GM12874 (cell line): ENCODE results near the gene MRAS.

ENCODE experiments used
- TF ChIP-seq, protein P1 (sequence below): IDR thresholded peaks from 2 replicates; pipeline ENCODE4 v1.5.1; 2011; ENCODE audit warnings: low read depth, mild to moderate bottlenecking, control low read depth, low read length, moderate library complexity; ENCODE audit not compliant: insufficient read depth

MRAS gene

DNA sequence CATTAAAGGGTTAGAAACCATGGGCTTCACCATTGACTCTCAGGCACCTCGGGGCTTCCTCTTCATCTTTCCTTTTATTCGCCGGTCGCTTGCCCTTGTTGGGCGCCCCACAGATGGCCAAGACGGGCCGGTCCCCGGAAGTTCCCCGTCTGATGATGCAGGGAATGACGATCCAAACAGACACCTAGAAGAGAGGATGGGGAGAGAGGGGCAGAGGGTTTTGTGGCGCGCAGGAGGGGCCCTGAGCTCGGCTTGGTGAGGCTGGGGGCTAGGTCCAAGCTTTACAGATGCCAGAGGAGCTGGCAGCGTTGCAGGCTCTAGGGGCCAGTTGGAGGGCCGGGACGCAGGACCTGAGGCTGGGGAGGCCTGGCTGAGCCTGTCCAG lies 85.5 kb downstream of the MRAS start:
- TF ChIP-seq, protein P1, sequence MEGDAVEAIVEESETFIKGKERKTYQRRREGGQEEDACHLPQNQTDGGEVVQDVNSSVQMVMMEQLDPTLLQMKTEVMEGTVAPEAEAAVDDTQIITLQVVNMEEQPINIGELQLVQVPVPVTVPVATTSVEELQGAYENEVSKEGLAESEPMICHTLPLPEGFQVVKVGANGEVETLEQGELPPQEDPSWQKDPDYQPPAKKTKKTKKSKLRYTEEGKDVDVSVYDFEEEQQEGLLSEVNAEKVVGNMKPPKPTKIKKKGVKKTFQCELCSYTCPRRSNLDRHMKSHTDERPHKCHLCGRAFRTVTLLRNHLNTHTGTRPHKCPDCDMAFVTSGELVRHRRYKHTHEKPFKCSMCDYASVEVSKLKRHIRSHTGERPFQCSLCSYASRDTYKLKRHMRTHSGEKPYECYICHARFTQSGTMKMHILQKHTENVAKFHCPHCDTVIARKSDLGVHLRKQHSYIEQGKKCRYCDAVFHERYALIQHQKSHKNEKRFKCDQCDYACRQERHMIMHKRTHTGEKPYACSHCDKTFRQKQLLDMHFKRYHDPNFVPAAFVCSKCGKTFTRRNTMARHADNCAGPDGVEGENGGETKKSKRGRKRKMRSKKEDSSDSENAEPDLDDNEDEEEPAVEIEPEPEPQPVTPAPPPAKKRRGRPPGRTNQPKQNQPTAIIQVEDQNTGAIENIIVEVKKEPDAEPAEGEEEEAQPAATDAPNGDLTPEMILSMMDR = no peak

GRCh38 chr3:138434276-138434874 lies 86.0 kb downstream of the MRAS start, which contains the start of gene ESYT3:
TSS of gene ESYT3 (plus strand) at chr3:138434616. CDS start at chr3:138434799, 183 bp downstream.
- TF ChIP-seq, protein P1 = no peak

GRCh38 chr3:138434875-138435772 lies 86.7 kb downstream of the MRAS start:
- TF ChIP-seq, protein P1 = no peak

- TF ChIP-seq, protein P1 = no peak
These were observed 87.5 kb downstream of the MRAS start for GRCh38 chr3:138435840-138436239.

DNA sequence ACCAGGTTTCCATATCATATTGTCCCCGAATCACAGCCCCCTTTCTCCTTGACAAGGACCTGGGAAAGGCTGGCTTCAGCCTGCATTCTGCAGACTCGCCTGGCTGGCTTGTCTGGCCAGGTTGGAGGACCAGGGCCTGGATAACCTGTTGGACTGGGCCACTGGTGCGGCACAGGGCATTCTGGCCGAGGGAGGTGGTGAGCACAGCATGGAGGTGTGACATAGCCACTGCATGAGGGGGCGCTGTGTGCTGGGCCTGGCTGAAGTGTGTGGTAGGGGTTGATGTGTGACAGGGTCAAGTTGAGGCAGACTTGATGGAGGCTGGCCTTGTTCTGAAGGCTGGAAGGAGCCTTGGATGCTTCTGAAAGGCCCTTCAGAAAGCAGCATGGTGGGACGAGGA lies 88.9 kb downstream of the MRAS start:
- TF ChIP-seq, protein P1 = no peak

GRCh38 chr3:138438896-138439295 lies 90.5 kb downstream of the MRAS start:
- TF ChIP-seq, protein P1 = no peak

GRCh38 chr3:138439646-138440045 lies 91.3 kb downstream of the MRAS start:
- TF ChIP-seq, protein P1 = no peak
